ENCODE results near the gene VASH1.
"Not testable (repeated sequence)": the region's sequence is repeated elsewhere in the genome, so short reads cannot be mapped to it uniquely, and the experiment has no call there.

Gene VASH1

GRCh38 chr14:76761136-76761959 lies at the start of gene VASH1:
Gene VASH1, plus strand, starts transcription at chr14:76761468. Its CDS starts 1,354 bp downstream, at chr14:76762822.
- DNase-seq: peak; percentile 82

- no peak for DNase-seq
Measured at GRCh38 chr14:76713121-76713520, 48.1 kb upstream of the VASH1 start.

- no peak for DNase-seq
Measured at GRCh38 chr14:76714470-76714869, 46.8 kb upstream of the VASH1 start.

- DNase-seq: no peak
Measured at GRCh38 chr14:76715101-76715500, 46.2 kb upstream of the VASH1 start.

GRCh38 chr14:76715511-76716081 lies 45.7 kb upstream of the VASH1 start:
- peak; percentile 61 for DNase-seq

GRCh38 chr14:76716285-76716684 lies 45.0 kb upstream of the VASH1 start:
- DNase-seq: no peak

GRCh38 chr14:76717508-76718290 lies 43.6 kb upstream of the VASH1 start:
- no peak for DNase-seq

GRCh38 chr14:76718306-76719040 lies 42.8 kb upstream of the VASH1 start:
- DNase-seq: no peak

GRCh38 chr14:76719666-76720065 lies 41.6 kb upstream of the VASH1 start:
- DNase-seq: no peak

- peak; percentile 54 for DNase-seq
Measured at GRCh38 chr14:76720382-76720813, 40.9 kb upstream of the VASH1 start.

- DNase-seq: not testable (repeated sequence)
Measured at GRCh38 chr14:76721506-76721905, 39.8 kb upstream of the VASH1 start.

- DNase-seq: no peak
Measured at GRCh38 chr14:76724651-76725550, 36.4 kb upstream of the VASH1 start.

- DNase-seq: no peak
Measured at GRCh38 chr14:76726551-76726970, 34.7 kb upstream of the VASH1 start.

- peak; percentile 44 for DNase-seq
Measured at GRCh38 chr14:76727384-76727783, 33.9 kb upstream of the VASH1 start.

- no peak for DNase-seq
Measured at GRCh38 chr14:76727901-76728300, 33.4 kb upstream of the VASH1 start.

GRCh38 chr14:76729258-76729657 lies 32.0 kb upstream of the VASH1 start:
- DNase-seq: peak; percentile 76

GRCh38 chr14:76729953-76730505 lies 31.2 kb upstream of the VASH1 start:
- DNase-seq: peak; percentile 76

GRCh38 chr14:76734501-76734900 lies 26.8 kb upstream of the VASH1 start:
- not testable (repeated sequence) for DNase-seq

- DNase-seq: peak; percentile 42
Measured at GRCh38 chr14:76736514-76736913, 24.8 kb upstream of the VASH1 start.

GRCh38 chr14:76741074-76741473 lies 20.2 kb upstream of the VASH1 start:
- DNase-seq: no peak

- no peak for DNase-seq
Measured at GRCh38 chr14:76742185-76742584, 19.1 kb upstream of the VASH1 start.
